ENCODE data around the gene SUFU.

Gene SUFU

DNA sequence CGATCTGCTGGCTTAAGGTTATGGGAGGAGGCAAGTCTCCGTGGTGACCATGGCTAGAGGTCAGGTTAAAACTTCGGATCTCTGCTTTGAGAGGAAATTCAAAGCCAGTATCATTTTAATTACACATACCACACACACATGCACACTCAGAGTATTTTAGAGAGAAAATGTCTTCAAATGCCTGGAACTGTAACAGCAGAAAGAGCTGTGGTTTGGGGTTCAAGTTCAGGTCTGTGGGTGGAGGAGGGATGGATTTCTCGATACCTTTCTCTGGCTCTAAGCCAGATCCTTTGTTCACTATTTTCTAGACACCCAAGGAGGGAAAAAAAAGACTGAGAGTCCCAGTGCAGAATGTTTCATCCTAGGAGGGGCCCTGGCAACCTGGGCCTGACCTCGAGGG is 177.9 kb downstream of the SUFU start:
- TF ChIP-seq, protein P1, sequence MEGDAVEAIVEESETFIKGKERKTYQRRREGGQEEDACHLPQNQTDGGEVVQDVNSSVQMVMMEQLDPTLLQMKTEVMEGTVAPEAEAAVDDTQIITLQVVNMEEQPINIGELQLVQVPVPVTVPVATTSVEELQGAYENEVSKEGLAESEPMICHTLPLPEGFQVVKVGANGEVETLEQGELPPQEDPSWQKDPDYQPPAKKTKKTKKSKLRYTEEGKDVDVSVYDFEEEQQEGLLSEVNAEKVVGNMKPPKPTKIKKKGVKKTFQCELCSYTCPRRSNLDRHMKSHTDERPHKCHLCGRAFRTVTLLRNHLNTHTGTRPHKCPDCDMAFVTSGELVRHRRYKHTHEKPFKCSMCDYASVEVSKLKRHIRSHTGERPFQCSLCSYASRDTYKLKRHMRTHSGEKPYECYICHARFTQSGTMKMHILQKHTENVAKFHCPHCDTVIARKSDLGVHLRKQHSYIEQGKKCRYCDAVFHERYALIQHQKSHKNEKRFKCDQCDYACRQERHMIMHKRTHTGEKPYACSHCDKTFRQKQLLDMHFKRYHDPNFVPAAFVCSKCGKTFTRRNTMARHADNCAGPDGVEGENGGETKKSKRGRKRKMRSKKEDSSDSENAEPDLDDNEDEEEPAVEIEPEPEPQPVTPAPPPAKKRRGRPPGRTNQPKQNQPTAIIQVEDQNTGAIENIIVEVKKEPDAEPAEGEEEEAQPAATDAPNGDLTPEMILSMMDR (conservative IDR thresholded peaks at IDR 0.05; ENCODE audit: low read depth, low read length), result no peak
- DNase-seq (ENCODE audit: low read depth), result no peak
- no peak overlapping the region for H3K4me3 ChIP-seq (ENCODE audit: low read depth, low read length)

DNA sequence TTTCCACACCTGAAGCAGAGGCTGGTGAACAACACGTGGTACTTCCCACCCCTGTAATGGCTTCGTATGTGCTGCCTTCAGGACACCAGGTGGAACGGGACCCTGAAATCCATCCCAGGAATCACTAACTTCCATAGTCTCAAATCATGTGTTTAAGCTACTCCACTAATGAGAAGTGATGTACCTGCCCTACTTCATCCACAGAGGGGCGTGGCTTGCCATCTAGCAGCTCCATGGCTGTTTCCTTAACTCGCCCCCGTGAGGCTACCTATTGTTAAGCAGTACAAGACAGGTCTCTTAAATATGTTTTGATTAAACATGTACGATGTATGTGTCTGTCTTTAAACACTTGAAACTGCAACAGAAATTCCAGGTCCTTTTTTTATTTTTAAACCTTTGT is 178.6 kb downstream of the SUFU start:
- no peak for DNase-seq (ENCODE audit: low read depth)
- TF ChIP-seq, protein P1 (conservative IDR thresholded peaks at IDR 0.05; ENCODE audit: low read depth, low read length), result no peak
- H3K4me3 ChIP-seq (ENCODE audit: low read depth, low read length), result no peak overlapping the region

DNA sequence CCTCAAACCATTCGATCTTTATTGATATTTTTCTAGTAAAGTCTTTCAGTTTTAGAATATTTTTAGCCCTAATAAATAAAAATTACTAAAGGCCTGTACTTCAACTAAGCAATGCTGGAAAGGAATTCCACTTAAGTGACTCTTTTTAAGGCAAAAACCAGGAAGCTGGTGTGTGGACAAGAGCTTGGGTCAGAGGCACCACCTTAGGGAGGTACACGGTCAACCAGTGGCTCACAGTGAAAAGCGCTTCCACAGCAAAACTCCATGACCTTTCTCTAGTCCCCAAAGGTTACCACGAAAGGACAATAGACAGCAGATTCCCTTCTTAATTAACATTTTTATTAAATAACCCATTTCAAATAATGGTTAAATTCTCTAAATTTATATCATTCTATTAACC is 179.2 kb downstream of the SUFU start:
- H3K4me3 ChIP-seq (ENCODE audit: low read depth, low read length), result no peak overlapping the region
- TF ChIP-seq, protein P1 (conservative IDR thresholded peaks at IDR 0.05; ENCODE audit: low read depth, low read length), result no peak
- no peak for DNase-seq (ENCODE audit: low read depth)
